GM19372 (cell line): ENCODE data around the gene DHCR7.

Source experiments
- ATAC-seq: cut with Tn5 transposase; IDR thresholded peaks from one replicate; pipeline ENCODE4 v1.9.1; 2021; ENCODE audit warnings: mild to moderate bottlenecking, low read depth, moderate library complexity; ENCODE audit not compliant: unreplicated experiment

Gene DHCR7

GRCh38 chr11:71459076-71459766, 11.0 kb upstream of the DHCR7 start:
- ATAC-seq, result no peak

- no peak for ATAC-seq
These were observed 10.2 kb upstream of the DHCR7 start for GRCh38 chr11:71458146-71459070.

- no peak for ATAC-seq
These were observed 8.6 kb upstream of the DHCR7 start for GRCh38 chr11:71456831-71457230.

GRCh38 chr11:71456294-71456693, 8.1 kb upstream of the DHCR7 start:
- ATAC-seq, result no peak

- ATAC-seq, result no peak
These were observed 6.4 kb upstream of the DHCR7 start for GRCh38 chr11:71454470-71455113.

- ATAC-seq, result no peak
These were observed 5.7 kb upstream of the DHCR7 start for GRCh38 chr11:71453918-71454304.

GRCh38 chr11:71453037-71453917, 5.1 kb upstream of the DHCR7 start, which contains the start of gene NADSYN1:
Gene NADSYN1 (plus strand): TSS chr11:71453203. CDS start chr11:71453297, 94 bp downstream.
- peak; percentile 45 for ATAC-seq

- ATAC-seq, result peak; percentile 0
These were observed 4.2 kb upstream of the DHCR7 start for GRCh38 chr11:71452199-71453036.

GRCh38 chr11:71451596-71452198, 3.5 kb upstream of the DHCR7 start:
- ATAC-seq, result no peak

GRCh38 chr11:71450939-71451338, 2.7 kb upstream of the DHCR7 start:
- ATAC-seq, result no peak

GRCh38 chr11:71450507-71450906, 2.3 kb upstream of the DHCR7 start:
- no peak for ATAC-seq

- ATAC-seq, result no peak
These were observed 1.4 kb upstream of the DHCR7 start for GRCh38 chr11:71449596-71449995.

- ATAC-seq, result peak; percentile 6
These were observed 369 bp downstream of the DHCR7 start for GRCh38 chr11:71447791-71448256.

- no peak for ATAC-seq
These were observed 1.1 kb downstream of the DHCR7 start for GRCh38 chr11:71446942-71447688.

GRCh38 chr11:71446150-71446549, 2.0 kb downstream of the DHCR7 start:
- no peak for ATAC-seq

- ATAC-seq, result no peak
These were observed 3.4 kb downstream of the DHCR7 start for GRCh38 chr11:71444811-71445210.

GRCh38 chr11:71443736-71444445, 4.3 kb downstream of the DHCR7 start:
- no peak for ATAC-seq
